ENCODE measurements around the gene PTPN14. TPM values are rescaled to one million over a fixed set of nuclear protein-coding genes. Genes with fewer than 3 reads are reported as not detected.

PTPN14 gene
- total RNA-seq, 1 experiment from 2014 or later, result 243 TPM

DNA sequence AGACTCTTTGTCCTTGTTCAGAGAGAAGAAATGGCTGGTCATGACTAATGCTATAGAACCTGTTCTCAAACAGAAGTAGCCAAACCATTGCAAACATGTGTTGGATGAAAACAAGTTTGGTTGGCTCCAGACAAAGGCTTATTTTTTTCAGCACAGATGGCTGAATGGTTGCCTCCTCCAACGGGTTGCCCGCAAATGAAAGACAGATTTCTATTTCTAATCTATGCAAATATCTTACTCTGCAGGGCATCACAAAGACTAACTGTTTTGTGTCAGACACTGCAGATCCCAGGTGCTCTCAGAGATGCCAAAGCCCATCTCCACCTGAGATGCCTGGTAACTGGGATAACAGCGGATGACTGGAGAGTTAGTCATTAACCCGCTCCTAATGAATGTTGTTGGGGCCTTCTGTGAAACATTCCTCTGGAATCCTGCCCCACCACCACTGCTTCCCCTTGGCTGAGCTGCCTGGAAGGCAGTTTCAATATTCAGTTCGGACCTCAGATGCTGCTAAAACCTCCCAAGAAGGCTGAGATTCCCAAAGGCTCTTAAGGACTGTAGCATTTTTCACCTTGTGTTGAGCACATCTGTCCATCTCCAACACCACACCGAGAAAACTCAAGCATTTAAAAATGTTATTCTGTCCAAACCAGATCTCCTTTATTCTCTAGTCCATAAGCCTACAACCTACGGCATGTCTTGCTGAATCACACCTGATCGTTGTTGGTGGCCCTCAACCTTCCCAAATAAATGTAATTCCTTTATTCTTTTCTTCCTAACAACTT, 104.4 kb downstream of the PTPN14 start:
- intact Hi-C loops (cut with micrococcal nuclease), result loop anchor here (1.0 to 2.0 kb wide), 4 partner anchors 8 to 104 kb away; partner anchors contain the start of gene PTPN14
- no TSS peak for BruUV-seq (replicated peaks)
- CTCF ChIA-PET, result interaction anchor here (0.6 to 1.4 kb wide), 7 partner anchors 13 to 670 kb away, joined by 3 to 5 read pairs (median 3); no protein-coding TSS in a partner anchor
- DNase-seq (ENCODE audit: unreplicated experiment), result peak; percentile 97
- POLR2A ChIA-PET, result interaction anchor here (0.6 to 15.7 kb wide), 19 partner anchors 8 to 1391 kb away, joined by 3 to 843 read pairs (median 4); partner anchors contain the start of gene PTPN14
- H3K4me3 Mint-ChIP-seq (ENCODE audit: unreplicated experiment), result peak overlapping the region; percentile 26
- H3K9me3 Mint-ChIP-seq (ENCODE audit: unreplicated experiment), result no peaks in the 10 kb centered on the region
- no peak for TF ChIP-seq CTCF (IDR thresholded peaks at IDR 0.05; ENCODE audit: unreplicated experiment)
- H3K4me1 Mint-ChIP-seq (ENCODE audit: insufficient read depth, unreplicated experiment), result peaks cover 59% of the 10 kb centered on the region
- H3K36me3 Mint-ChIP-seq (ENCODE audit: insufficient read depth, unreplicated experiment), result peaks cover 56% of the 10 kb centered on the region
- peak overlapping the region; percentile 81 for H3K27ac Mint-ChIP-seq (ENCODE audit: low read depth, unreplicated experiment)
- no peaks in the 10 kb centered on the region for H3K27me3 Mint-ChIP-seq (ENCODE audit: insufficient read depth, unreplicated experiment)

GRCh38 chr1:214445831-214446614, 105.4 kb downstream of the PTPN14 start:
- no TSS peak for BruUV-seq (replicated peaks)
- no peaks in the 10 kb centered on the region for H3K9me3 Mint-ChIP-seq (ENCODE audit: unreplicated experiment)
- peak overlapping the region; percentile 81 for H3K27ac Mint-ChIP-seq (ENCODE audit: low read depth, unreplicated experiment)
- POLR2A ChIA-PET, result interaction anchor here (0.6 to 15.7 kb wide), 15 partner anchors 8 to 1390 kb away, joined by 3 to 843 read pairs (median 15); partner anchors contain the start of gene PTPN14
- H3K4me1 Mint-ChIP-seq (ENCODE audit: insufficient read depth, unreplicated experiment), result peaks cover 59% of the 10 kb centered on the region
- intact Hi-C loops (cut with micrococcal nuclease), result loop anchor here (2.0 kb wide), 3 partner anchors 31 to 105 kb away; partner anchors contain the start of gene PTPN14
- peak; percentile 89 for DNase-seq (ENCODE audit: unreplicated experiment)
- CTCF ChIA-PET, result interaction anchor here (0.6 to 1.4 kb wide), 5 partner anchors 13 to 231 kb away, joined by 3 read pairs; no protein-coding TSS in a partner anchor
- H3K4me3 Mint-ChIP-seq (ENCODE audit: unreplicated experiment), result peak overlapping the region; percentile 16
- H3K27me3 Mint-ChIP-seq (ENCODE audit: insufficient read depth, unreplicated experiment), result no peaks in the 10 kb centered on the region
- TF ChIP-seq CTCF (IDR thresholded peaks at IDR 0.05; ENCODE audit: unreplicated experiment), result no peak
- H3K36me3 Mint-ChIP-seq (ENCODE audit: insufficient read depth, unreplicated experiment), result peaks cover 56% of the 10 kb centered on the region

DNA sequence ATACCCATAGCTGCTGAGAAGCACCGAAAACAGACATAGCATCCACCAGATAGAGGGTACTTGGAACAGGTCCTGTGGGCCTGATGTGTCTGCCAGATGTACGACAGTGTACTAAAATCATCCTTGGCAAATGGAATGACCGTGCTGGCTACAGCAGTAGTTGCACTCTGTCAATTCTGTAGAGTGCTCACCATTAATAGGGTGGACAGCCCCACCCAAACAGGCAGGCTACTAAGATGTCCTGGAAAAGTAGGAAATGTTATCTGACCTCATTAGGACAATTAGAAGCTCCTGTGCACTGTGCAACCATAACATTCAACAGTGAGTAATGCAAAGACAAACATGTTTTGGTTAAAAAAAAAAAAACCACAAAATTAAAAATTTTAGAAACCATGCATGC, 106.2 kb downstream of the PTPN14 start:
- peak overlapping the region; percentile 81 for H3K27ac Mint-ChIP-seq (ENCODE audit: low read depth, unreplicated experiment)
- ChIA-PET POLR2A (interaction anchor here (0.9 to 15.7 kb wide), 14 partner anchors 10 to 159 kb away, joined by 3 to 843 read pairs (median 17); partner anchors contain the start of gene PTPN14), CTCF (interaction anchor here (0.7 to 7.3 kb wide), 9 partner anchors 8 to 139 kb away, joined by 3 to 67 read pairs (median 4); partner anchors contain the start of gene PTPN14)
- no peak overlapping the region for H3K4me3 Mint-ChIP-seq (ENCODE audit: unreplicated experiment)
- no TSS peak for BruUV-seq (replicated peaks)
- peaks cover 51% of the 10 kb centered on the region for H3K36me3 Mint-ChIP-seq (ENCODE audit: insufficient read depth, unreplicated experiment)
- DNase-seq (ENCODE audit: unreplicated experiment), result no peak
- H3K9me3 Mint-ChIP-seq (ENCODE audit: unreplicated experiment), result no peaks in the 10 kb centered on the region
- H3K27me3 Mint-ChIP-seq (ENCODE audit: insufficient read depth, unreplicated experiment), result no peaks in the 10 kb centered on the region
- peaks cover 63% of the 10 kb centered on the region for H3K4me1 Mint-ChIP-seq (ENCODE audit: insufficient read depth, unreplicated experiment)
- TF ChIP-seq CTCF (IDR thresholded peaks at IDR 0.05; ENCODE audit: unreplicated experiment), result no peak
- intact Hi-C loops (cut with micrococcal nuclease), result no loop called here

Measured in MCF 10A (cell line).